Neural progenitor cell (in vitro differentiated cells): ENCODE data around the gene NASP. TPM values are rescaled to one million over a fixed set of nuclear protein-coding genes. Genes with fewer than 3 reads are reported as not detected.
"Not testable (repeated sequence)": the region's sequence is repeated elsewhere in the genome, so short reads cannot be mapped to it uniquely, and the experiment has no call there.

Experiments
- DNase-seq: peaks from one replicate; pipeline ENCODE4 v3.0.0-alpha.2; 2016; ENCODE audit warnings: low spot score
- H2AFZ ChIP-seq: fragments of 200-600 bp; sonication (generic); replicated peaks from 2 replicates; pipeline ENCODE4 v1.6.1; 2016; ENCODE audit warnings: antibody characterized with exemption
- H3F3A ChIP-seq: fragments of 200-600 bp; sonication (generic); 2 replicates; pipeline ENCODE4 v1.6.1; 2016; ENCODE audit warnings: antibody characterized with exemption, low read depth
- H3K27ac ChIP-seq: fragments of 200-600 bp; sonication (generic); 2 replicates; pipeline ENCODE4 v1.5.1; 2016; ENCODE audit warnings: mild to moderate bottlenecking
- H3K27me3 ChIP-seq: fragments of 200-600 bp; sonication (generic); 2 replicates; pipeline ENCODE4 v1.6.1; 2016; ENCODE audit warnings: mild to moderate bottlenecking, moderate library complexity
- H3K36me3 ChIP-seq: fragments of 200-600 bp; sonication (generic); 2 replicates; pipeline ENCODE4 v1.5.1; 2016
- H3K4me1 ChIP-seq: fragments of 200-600 bp; sonication (generic); 2 replicates; pipeline ENCODE4 v1.6.1; 2016; ENCODE audit warnings: mixed run types
- H3K4me2 ChIP-seq: fragments of 200-600 bp; sonication (generic); 2 replicates; pipeline ENCODE4 v1.6.1; 2016
- H3K4me3 ChIP-seq: fragments of 200-600 bp; sonication (generic); 2 replicates; pipeline ENCODE4 v1.5.1; 2016
- H3K79me2 ChIP-seq: fragments of 200-600 bp; sonication (generic); 2 replicates; pipeline ENCODE4 v1.6.1; 2016; ENCODE audit warnings: low read depth
- H3K9ac ChIP-seq: fragments of 200-600 bp; sonication (generic); 2 replicates; pipeline ENCODE4 v1.6.1; 2016
- H3K9me3 ChIP-seq: fragments of 200-600 bp; sonication (generic); 2 replicates; pipeline ENCODE4 v1.5.1; 2016; ENCODE audit warnings: low read depth
- H4K20me1 ChIP-seq: fragments of 200-600 bp; sonication (generic); 2 replicates; pipeline ENCODE4 v1.6.1; 2016; ENCODE audit warnings: low read depth
- H3K27ac Mint-ChIP-seq: 3 replicates; pipeline ENCODE4 v1.8.0; 2021; ENCODE audit warnings: mixed read lengths
- H3K27me3 Mint-ChIP-seq: 2 replicates; pipeline ENCODE4 v1.8.0; 2022; ENCODE audit warnings: low read depth, mild to moderate bottlenecking, inconsistent platforms, moderate library complexity, mixed read lengths; ENCODE audit not compliant: insufficient read depth
- H3K36me3 Mint-ChIP-seq: 3 replicates; pipeline ENCODE4 v1.8.0; 2021; ENCODE audit warnings: mixed read lengths
- H3K4me1 Mint-ChIP-seq: 3 replicates; pipeline ENCODE4 v1.8.0; 2021; ENCODE audit warnings: mixed read lengths
- H3K4me3 Mint-ChIP-seq: 3 replicates; pipeline ENCODE4 v1.8.0; 2021; ENCODE audit warnings: mild to moderate bottlenecking, moderate library complexity, mixed read lengths
- H3K9me3 Mint-ChIP-seq: 3 replicates; pipeline ENCODE4 v1.8.0; 2020; ENCODE audit warnings: mixed read lengths
- CTCF ChIP-seq: fragments of 200-600 bp; sonication (generic); IDR thresholded peaks from 2 replicates; pipeline ENCODE4 v1.5.1; 2017; ENCODE audit warnings: antibody characterized with exemption, mild to moderate bottlenecking
- EZH2 ChIP-seq: fragments of 200-600 bp; sonication (generic); IDR thresholded peaks from 2 replicates; pipeline ENCODE4 v1.6.1; 2017; ENCODE audit warnings: antibody characterized with exemption, mild to moderate bottlenecking, moderate library complexity
- EZH2phosphoT487 ChIP-seq: fragments of 200-600 bp; sonication (generic); IDR thresholded peaks from 2 replicates; pipeline ENCODE4 v1.6.1; 2017; ENCODE audit warnings: antibody characterized with exemption
- total RNA-seq: library from RNA; depleted of rRNA; stranded (reverse); fragments of >200 nt; gene quantifications from 2 replicates; pipeline ENCODE4 v1.2.3, GENCODE V29; 2015; ENCODE audit warnings: low replicate concordance

Gene NASP
- total RNA-seq, 1 donor from 2014 or later, result 337 TPM

GRCh38 chr1:45594412-45594811 is 10.6 kb downstream of the NASP start:
- H3K27ac ChIP-seq, result no peak overlapping the region
- no peak overlapping the region for H2AFZ ChIP-seq
- no peak overlapping the region for H3K4me3 ChIP-seq
- peaks cover 44% of the 10 kb centered on the region for H3F3A ChIP-seq
- peaks cover 36% of the 10 kb centered on the region for H3K36me3 ChIP-seq
- Mint-ChIP-seq H3K9me3 (no peaks in the 10 kb centered on the region), H3K27ac (no peak overlapping the region), H3K4me1 (peaks cover 3% of the 10 kb centered on the region), H3K27me3 (no peaks in the 10 kb centered on the region), H3K4me3 (no peak overlapping the region), H3K36me3 (peaks cover 31% of the 10 kb centered on the region)
- no peaks in the 10 kb centered on the region for H3K4me1 ChIP-seq
- no peak overlapping the region for H3K4me2 ChIP-seq
- peaks cover 100% of the 10 kb centered on the region for H3K79me2 ChIP-seq
- no peak for TF ChIP-seq CTCF
- H3K9me3 ChIP-seq, result no peaks in the 10 kb centered on the region
- H3K27me3 ChIP-seq, result no peaks in the 10 kb centered on the region
- peaks cover 99% of the 10 kb centered on the region for H4K20me1 ChIP-seq
- no peak for DNase-seq
- H3K9ac ChIP-seq, result no peak overlapping the region

DNA sequence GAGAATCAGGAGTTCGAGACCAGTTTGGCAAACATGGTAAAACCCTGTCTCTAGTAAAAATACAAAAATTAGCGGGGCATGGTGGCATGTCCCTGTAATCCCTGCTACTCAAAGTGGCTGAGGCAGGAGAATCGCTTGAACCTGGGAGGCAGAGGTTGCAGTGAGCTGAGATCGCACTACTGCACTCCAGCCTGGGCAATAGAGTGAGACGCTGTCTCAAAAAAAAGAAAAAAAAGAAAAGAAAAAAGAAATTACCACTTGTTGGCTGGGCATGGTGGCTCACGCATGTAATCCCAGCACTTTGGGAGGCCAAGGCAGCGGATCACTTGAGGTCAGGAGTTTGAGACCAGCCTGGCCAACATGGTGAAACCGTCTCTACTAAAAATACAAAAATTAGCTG is 12.9 kb downstream of the NASP start:
- not testable (repeated sequence) for H3K27ac Mint-ChIP-seq, H3K4me3 ChIP-seq, H3K27me3 ChIP-seq, H3K9ac ChIP-seq, H3K9me3 ChIP-seq, H3K27me3 Mint-ChIP-seq, H3K4me1 ChIP-seq, H3K4me2 ChIP-seq, H2AFZ ChIP-seq, H3K4me3 Mint-ChIP-seq, DNase-seq, H3K27ac ChIP-seq, H3K9me3 Mint-ChIP-seq
- Histone ChIP-seq H3F3A (peaks cover 51% of the 10 kb centered on the region), H3K79me2 (peaks cover 100% of the 10 kb centered on the region), H3K36me3 (peaks cover 39% of the 10 kb centered on the region), H4K20me1 (peaks cover 100% of the 10 kb centered on the region)
- Mint-ChIP-seq H3K4me1 (peaks cover 15% of the 10 kb centered on the region), H3K36me3 (peaks cover 30% of the 10 kb centered on the region)

DNA sequence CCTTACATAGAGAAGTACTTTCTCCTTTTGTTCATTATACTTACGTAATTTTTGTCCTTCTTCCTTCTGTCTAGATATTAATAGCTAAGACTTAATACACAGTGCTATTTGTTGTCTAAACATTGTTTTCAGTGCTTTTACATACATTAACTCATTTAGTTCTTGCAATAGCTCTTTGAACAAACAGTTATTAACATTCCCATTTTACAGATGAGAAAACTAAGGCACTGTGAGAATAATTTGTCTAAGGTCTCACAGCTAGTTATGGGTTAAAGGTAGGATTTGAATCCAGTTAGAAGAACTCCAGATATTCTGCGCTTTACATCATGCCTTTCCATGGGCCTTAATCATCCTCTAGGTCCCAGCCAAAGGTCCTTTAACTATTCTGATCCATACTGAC is 20.4 kb downstream of the NASP start:
- Mint-ChIP-seq H3K36me3 (peaks cover 40% of the 10 kb centered on the region), H3K9me3 (no peaks in the 10 kb centered on the region), H3K27ac (no peak overlapping the region), H3K27me3 (no peaks in the 10 kb centered on the region), H3K4me1 (peaks cover 19% of the 10 kb centered on the region), H3K4me3 (no peak overlapping the region)
- DNase-seq, result no peak
- Histone ChIP-seq H3K9me3 (no peaks in the 10 kb centered on the region), H3K27me3 (no peaks in the 10 kb centered on the region), H4K20me1 (peaks cover 100% of the 10 kb centered on the region), H3K4me2 (no peak overlapping the region), H3F3A (peaks cover 58% of the 10 kb centered on the region), H3K27ac (no peak overlapping the region), H3K4me1 (peaks cover 13% of the 10 kb centered on the region), H3K79me2 (peaks cover 100% of the 10 kb centered on the region), H3K36me3 (peaks cover 41% of the 10 kb centered on the region), H2AFZ (no peak overlapping the region), H3K9ac (no peak overlapping the region), H3K4me3 (no peak overlapping the region)
- TF ChIP-seq EZH2 (no peak), CTCF (no peak), EZH2phosphoT487 (no peak)

GRCh38 chr1:45607404-45608074 is 23.7 kb downstream of the NASP start:
- Histone ChIP-seq H3K4me2 (no peak overlapping the region), H4K20me1 (peaks cover 91% of the 10 kb centered on the region), H3F3A (peaks cover 65% of the 10 kb centered on the region), H2AFZ (no peak overlapping the region), H3K27me3 (no peaks in the 10 kb centered on the region), H3K9me3 (no peaks in the 10 kb centered on the region), H3K27ac (no peak overlapping the region), H3K79me2 (peaks cover 99% of the 10 kb centered on the region), H3K4me3 (no peak overlapping the region), H3K36me3 (peaks cover 38% of the 10 kb centered on the region), H3K9ac (no peak overlapping the region), H3K4me1 (no peaks in the 10 kb centered on the region)
- Mint-ChIP-seq H3K4me3 (no peak overlapping the region), H3K27me3 (no peaks in the 10 kb centered on the region), H3K9me3 (no peaks in the 10 kb centered on the region), H3K4me1 (no peaks in the 10 kb centered on the region), H3K27ac (no peak overlapping the region), H3K36me3 (peaks cover 51% of the 10 kb centered on the region)
- no peak for DNase-seq
- no peak for TF ChIP-seq CTCF
- no peak for TF ChIP-seq EZH2
- no peak for TF ChIP-seq EZH2phosphoT487
